Measurements from ENCODE around the gene HSPB1. TPM values are rescaled to one million over a fixed set of nuclear protein-coding genes. Genes with fewer than 3 reads are reported as not detected.

The HSPB1 gene
- total RNA-seq, 2 experiments from 2014 or later, result 204 to 349 TPM

- POLR2A ChIA-PET, result no interaction called here
- H3K79me2 ChIP-seq (ENCODE audit: insufficient read depth, low read depth, low read length), result no peaks in the 10 kb centered on the region
- H3K4me2 ChIP-seq (ENCODE audit: low read length), result no peak overlapping the region
- no peak overlapping the region for H3K27ac ChIP-seq (ENCODE audit: low read depth, low read length, poor library complexity, severe bottlenecking)
- H2AFZ ChIP-seq (ENCODE audit: low read length), result no peak overlapping the region
- BruUV-seq (replicated peaks), result no TSS peak
- no peaks in the 10 kb centered on the region for H3K36me3 ChIP-seq (ENCODE audit: insufficient read depth, low read length)
- CTCF ChIA-PET (ENCODE audit: unreplicated experiment), result interaction anchor here (1.1 to 2.9 kb wide), 4 partner anchors 18 to 137 kb away, joined by 3 to 15 read pairs (median 6); no protein-coding TSS in a partner anchor
- H3K9me3 ChIP-seq (ENCODE audit: low read length), result no peaks in the 10 kb centered on the region
- peak; percentile 32 for DNase-seq (ENCODE audit: low spot score)
- intact Hi-C loops (cut with micrococcal nuclease; ENCODE audit: unreplicated experiment), result no loop called here
- no peaks in the 10 kb centered on the region for H4K20me1 ChIP-seq (ENCODE audit: insufficient read depth, low read length)
- H3K4me3 ChIP-seq (ENCODE audit: low read depth, low read length, poor library complexity, severe bottlenecking), result no peak overlapping the region
- TF ChIP-seq CTCF (conservative IDR thresholded peaks at IDR 0.05; ENCODE audit: low read length), result peak; percentile 40; the same call in 1 of the 2 replicates
- no peak for TF ChIP-seq EZH2phosphoT487 (IDR thresholded peaks at IDR 0.05; ENCODE audit: borderline replicate concordance, low read depth, low read length)
- H3K4me1 ChIP-seq (ENCODE audit: insufficient read depth, low read length, poor library complexity, severe bottlenecking), result peaks cover 27% of the 10 kb centered on the region
- no peaks in the 10 kb centered on the region for H3K9me2 ChIP-seq (ENCODE audit: insufficient read depth, low read length)
These were observed 12.9 kb downstream of the HSPB1 start for GRCh38 chr7:76315364-76315763.

- ChIA-PET POLR2A (interaction anchor here (0.7 to 2.6 kb wide), 13 partner anchors 8 to 139 kb away, joined by 3 to 14 read pairs (median 4); partner anchors contain the start of genes HSPB1 and YWHAG), CTCF (ENCODE audit: unreplicated experiment) (no interaction called here)
- H3K79me2 ChIP-seq (ENCODE audit: insufficient read depth, low read depth, low read length), result no peaks in the 10 kb centered on the region
- DNase-seq (ENCODE audit: low spot score), result no peak
- H3K4me2 ChIP-seq (ENCODE audit: low read length), result peak overlapping the region; percentile 87
- H3K9me3 ChIP-seq (ENCODE audit: low read length), result no peaks in the 10 kb centered on the region
- no peaks in the 10 kb centered on the region for H4K20me1 ChIP-seq (ENCODE audit: insufficient read depth, low read length)
- H3K27ac ChIP-seq (ENCODE audit: low read depth, low read length, poor library complexity, severe bottlenecking), result peak overlapping the region; percentile 22
- TF ChIP-seq CTCF (conservative IDR thresholded peaks at IDR 0.05; ENCODE audit: low read length), result no peak
- no peak for TF ChIP-seq EZH2phosphoT487 (IDR thresholded peaks at IDR 0.05; ENCODE audit: borderline replicate concordance, low read depth, low read length)
- H3K4me1 ChIP-seq (ENCODE audit: insufficient read depth, low read length, poor library complexity, severe bottlenecking), result peaks cover 27% of the 10 kb centered on the region
- intact Hi-C loops (cut with micrococcal nuclease; ENCODE audit: unreplicated experiment), result no loop called here
- peak overlapping the region; percentile 76 for H3K4me3 ChIP-seq (ENCODE audit: low read depth, low read length, poor library complexity, severe bottlenecking)
- peak overlapping the region; percentile 81 for H2AFZ ChIP-seq (ENCODE audit: low read length)
- peaks cover 6% of the 10 kb centered on the region; the same call in 1 of the 2 replicates for H3K36me3 ChIP-seq (ENCODE audit: insufficient read depth, low read length)
- BruUV-seq (replicated peaks), result no TSS peak
- H3K9me2 ChIP-seq (ENCODE audit: insufficient read depth, low read length), result no peaks in the 10 kb centered on the region
These were observed 14.7 kb downstream of the HSPB1 start for GRCh38 chr7:76316984-76317781.

All from OCI-LY7 (cell line).